ENCODE results near the gene SGCD. TPM values are rescaled to one million over a fixed set of nuclear protein-coding genes. Genes with fewer than 3 reads are reported as not detected.

Gene SGCD
- total RNA-seq, 1 experiment from 2014 or later: not detected

DNA sequence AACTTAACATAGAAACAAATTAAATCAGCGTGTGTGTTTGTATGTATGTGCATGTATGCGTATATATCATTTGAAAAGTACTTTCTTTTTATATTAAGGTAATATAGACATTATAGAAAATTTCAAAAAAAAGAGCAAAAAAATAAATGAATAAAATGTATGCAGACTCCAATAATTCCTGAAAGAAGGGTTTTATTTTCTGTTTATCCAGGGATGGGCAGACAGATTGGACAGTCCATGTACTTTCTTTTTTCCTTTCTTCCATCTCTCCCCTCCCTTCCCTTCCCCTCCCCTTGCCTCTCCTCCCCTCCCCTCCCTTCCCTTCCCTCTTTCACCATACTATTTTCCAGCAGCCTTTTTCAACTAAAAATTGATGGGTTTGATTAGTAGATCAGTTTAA is 123.8 kb downstream of the SGCD start:
- Histone ChIP-seq H3K4me3 (replicated peaks in 1 of 2; ENCODE audit: low read depth in 1 of 2, low read length in 2 of 2) (no peak overlapping the region), H3K9me3 (ENCODE audit: control insufficient read depth in 1 of 2, insufficient read depth in 1 of 2, low read depth in 1 of 2, low read length in 2 of 2) (no peaks in the 10 kb centered on the region; a peak in 1 of 4 replicates), H4K20me1 (ENCODE audit: insufficient read depth) (no peaks in the 10 kb centered on the region), H2AFZ (ENCODE audit: low read depth, low read length, poor library complexity, severe bottlenecking) (no peak overlapping the region), H3K9ac (ENCODE audit: low read length) (no peak overlapping the region), H3K27me3 (ENCODE audit: insufficient read depth, low read length) (no peaks in the 10 kb centered on the region), H3K79me2 (ENCODE audit: insufficient read depth, low read length) (no peaks in the 10 kb centered on the region), H3K36me3 (ENCODE audit: control insufficient read depth in 1 of 2, insufficient read depth in 2 of 2, low read length in 2 of 2) (no peaks in the 10 kb centered on the region), H3K27ac (ENCODE audit: low read depth, low read length) (no peak overlapping the region), H3K4me1 (ENCODE audit: control insufficient read depth in 1 of 2, insufficient read depth in 2 of 2, low read length in 2 of 2) (no peaks in the 10 kb centered on the region), H3K4me2 (ENCODE audit: low read length) (no peak overlapping the region), H3K9me2 (ENCODE audit: insufficient read depth) (no peaks in the 10 kb centered on the region)
- TF ChIP-seq, protein P1, sequence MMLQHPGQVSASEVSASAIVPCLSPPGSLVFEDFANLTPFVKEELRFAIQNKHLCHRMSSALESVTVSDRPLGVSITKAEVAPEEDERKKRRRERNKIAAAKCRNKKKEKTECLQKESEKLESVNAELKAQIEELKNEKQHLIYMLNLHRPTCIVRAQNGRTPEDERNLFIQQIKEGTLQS (IDR thresholded peaks at IDR 0.05): no peak
- POLR2A ChIA-PET: no interaction called here
- no peak for ATAC-seq
- CTCF ChIA-PET: no interaction called here
- BruUV-seq (replicated peaks): no TSS peak
- RAD21 ChIA-PET (ENCODE audit: low non-redundant PET in 1 of 2, low total read pairs in 2 of 2, uncharacterized antibody in 2 of 2, unreplicated experiment in 2 of 2): no interaction called here
- no peak for DNase-seq (ENCODE audit: low read depth, low spot score)
- intact Hi-C loops (cut with micrococcal nuclease): no loop called here

DNA sequence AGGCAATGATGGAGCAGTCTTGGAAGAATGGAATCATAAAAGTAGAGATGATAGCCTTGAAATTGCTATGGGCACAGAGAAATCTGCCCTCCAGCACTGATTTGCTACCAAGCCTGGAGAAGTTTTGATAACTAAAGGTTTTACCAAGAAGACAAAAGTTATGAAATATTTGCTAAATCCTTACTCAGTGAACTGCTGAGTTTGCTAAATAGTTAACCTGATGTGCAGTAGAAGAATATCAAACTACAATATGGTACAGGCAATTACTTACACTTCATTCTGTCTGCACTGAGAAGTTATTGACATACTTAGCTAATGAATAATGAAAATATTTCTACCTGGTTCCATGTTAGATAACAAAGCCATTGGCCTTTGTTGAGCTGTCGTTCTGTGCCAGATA is 124.5 kb downstream of the SGCD start:
- no peak overlapping the region for H3K9ac ChIP-seq (ENCODE audit: low read length)
- no peak overlapping the region for H3K4me3 ChIP-seq (replicated peaks in 1 of 2; ENCODE audit: low read depth in 1 of 2, low read length in 2 of 2)
- no peak overlapping the region for H3K27ac ChIP-seq (ENCODE audit: low read depth, low read length)
- H3K4me1 ChIP-seq (ENCODE audit: control insufficient read depth in 1 of 2, insufficient read depth in 2 of 2, low read length in 2 of 2): no peaks in the 10 kb centered on the region
- CTCF ChIA-PET: no interaction called here
- H4K20me1 ChIP-seq (ENCODE audit: insufficient read depth): no peaks in the 10 kb centered on the region
- RAD21 ChIA-PET (ENCODE audit: low non-redundant PET in 1 of 2, low total read pairs in 2 of 2, uncharacterized antibody in 2 of 2, unreplicated experiment in 2 of 2): no interaction called here
- no peaks in the 10 kb centered on the region for H3K27me3 ChIP-seq (ENCODE audit: insufficient read depth, low read length)
- H3K9me3 ChIP-seq (ENCODE audit: control insufficient read depth in 1 of 2, insufficient read depth in 1 of 2, low read depth in 1 of 2, low read length in 2 of 2): no peaks in the 10 kb centered on the region; a peak in 1 of 4 replicates
- H3K9me2 ChIP-seq (ENCODE audit: insufficient read depth): no peaks in the 10 kb centered on the region
- H3K4me2 ChIP-seq (ENCODE audit: low read length): no peak overlapping the region
- no peaks in the 10 kb centered on the region for H3K79me2 ChIP-seq (ENCODE audit: insufficient read depth, low read length)
- BruUV-seq (replicated peaks): no TSS peak
- DNase-seq (ENCODE audit: low read depth, low spot score) (no peak), ATAC-seq (no peak)
- POLR2A ChIA-PET: no interaction called here
- no peak for TF ChIP-seq SIN3A (IDR thresholded peaks at IDR 0.05; ENCODE audit: low read depth)
- TF ChIP-seq CBX3 (IDR thresholded peaks at IDR 0.05; ENCODE audit: low read depth): no peak
- no peak for TF ChIP-seq ZFX (IDR thresholded peaks at IDR 0.05)
- no peak for TF ChIP-seq ZNF274 (IDR thresholded peaks at IDR 0.05; ENCODE audit: low read depth, low read length)
- TF ChIP-seq, protein P2, sequence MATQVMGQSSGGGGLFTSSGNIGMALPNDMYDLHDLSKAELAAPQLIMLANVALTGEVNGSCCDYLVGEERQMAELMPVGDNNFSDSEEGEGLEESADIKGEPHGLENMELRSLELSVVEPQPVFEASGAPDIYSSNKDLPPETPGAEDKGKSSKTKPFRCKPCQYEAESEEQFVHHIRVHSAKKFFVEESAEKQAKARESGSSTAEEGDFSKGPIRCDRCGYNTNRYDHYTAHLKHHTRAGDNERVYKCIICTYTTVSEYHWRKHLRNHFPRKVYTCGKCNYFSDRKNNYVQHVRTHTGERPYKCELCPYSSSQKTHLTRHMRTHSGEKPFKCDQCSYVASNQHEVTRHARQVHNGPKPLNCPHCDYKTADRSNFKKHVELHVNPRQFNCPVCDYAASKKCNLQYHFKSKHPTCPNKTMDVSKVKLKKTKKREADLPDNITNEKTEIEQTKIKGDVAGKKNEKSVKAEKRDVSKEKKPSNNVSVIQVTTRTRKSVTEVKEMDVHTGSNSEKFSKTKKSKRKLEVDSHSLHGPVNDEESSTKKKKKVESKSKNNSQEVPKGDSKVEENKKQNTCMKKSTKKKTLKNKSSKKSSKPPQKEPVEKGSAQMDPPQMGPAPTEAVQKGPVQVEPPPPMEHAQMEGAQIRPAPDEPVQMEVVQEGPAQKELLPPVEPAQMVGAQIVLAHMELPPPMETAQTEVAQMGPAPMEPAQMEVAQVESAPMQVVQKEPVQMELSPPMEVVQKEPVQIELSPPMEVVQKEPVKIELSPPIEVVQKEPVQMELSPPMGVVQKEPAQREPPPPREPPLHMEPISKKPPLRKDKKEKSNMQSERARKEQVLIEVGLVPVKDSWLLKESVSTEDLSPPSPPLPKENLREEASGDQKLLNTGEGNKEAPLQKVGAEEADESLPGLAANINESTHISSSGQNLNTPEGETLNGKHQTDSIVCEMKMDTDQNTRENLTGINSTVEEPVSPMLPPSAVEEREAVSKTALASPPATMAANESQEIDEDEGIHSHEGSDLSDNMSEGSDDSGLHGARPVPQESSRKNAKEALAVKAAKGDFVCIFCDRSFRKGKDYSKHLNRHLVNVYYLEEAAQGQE (IDR thresholded peaks at IDR 0.05; ENCODE audit: low read depth): no peak
- no peak for TF ChIP-seq ELF1 (IDR thresholded peaks at IDR 0.05; ENCODE audit: borderline replicate concordance, low read depth)
- TF ChIP-seq, protein P3, sequence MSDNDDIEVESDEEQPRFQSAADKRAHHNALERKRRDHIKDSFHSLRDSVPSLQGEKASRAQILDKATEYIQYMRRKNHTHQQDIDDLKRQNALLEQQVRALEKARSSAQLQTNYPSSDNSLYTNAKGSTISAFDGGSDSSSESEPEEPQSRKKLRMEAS (IDR thresholded peaks at IDR 0.05): no peak
- no peak for TF ChIP-seq POLR2AphosphoS5 (IDR thresholded peaks at IDR 0.05; ENCODE audit: low read depth, low read length)
- TF ChIP-seq POLR2A (IDR thresholded peaks at IDR 0.05; ENCODE audit: borderline replicate concordance, extremely low read depth, insufficient read depth, insufficient read length): no peak
- TF ChIP-seq, protein P1 (IDR thresholded peaks at IDR 0.05): no peak
- no peak for TF ChIP-seq EZH2phosphoT487 (IDR thresholded peaks at IDR 0.05; ENCODE audit: borderline replicate concordance)
- TF ChIP-seq, protein P4, sequence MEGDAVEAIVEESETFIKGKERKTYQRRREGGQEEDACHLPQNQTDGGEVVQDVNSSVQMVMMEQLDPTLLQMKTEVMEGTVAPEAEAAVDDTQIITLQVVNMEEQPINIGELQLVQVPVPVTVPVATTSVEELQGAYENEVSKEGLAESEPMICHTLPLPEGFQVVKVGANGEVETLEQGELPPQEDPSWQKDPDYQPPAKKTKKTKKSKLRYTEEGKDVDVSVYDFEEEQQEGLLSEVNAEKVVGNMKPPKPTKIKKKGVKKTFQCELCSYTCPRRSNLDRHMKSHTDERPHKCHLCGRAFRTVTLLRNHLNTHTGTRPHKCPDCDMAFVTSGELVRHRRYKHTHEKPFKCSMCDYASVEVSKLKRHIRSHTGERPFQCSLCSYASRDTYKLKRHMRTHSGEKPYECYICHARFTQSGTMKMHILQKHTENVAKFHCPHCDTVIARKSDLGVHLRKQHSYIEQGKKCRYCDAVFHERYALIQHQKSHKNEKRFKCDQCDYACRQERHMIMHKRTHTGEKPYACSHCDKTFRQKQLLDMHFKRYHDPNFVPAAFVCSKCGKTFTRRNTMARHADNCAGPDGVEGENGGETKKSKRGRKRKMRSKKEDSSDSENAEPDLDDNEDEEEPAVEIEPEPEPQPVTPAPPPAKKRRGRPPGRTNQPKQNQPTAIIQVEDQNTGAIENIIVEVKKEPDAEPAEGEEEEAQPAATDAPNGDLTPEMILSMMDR (IDR thresholded peaks at IDR 0.05 in 2 of 3, conservative IDR thresholded peaks at IDR 0.05 in 1 of 3; ENCODE audit: borderline replicate concordance in 1 of 3, insufficient read depth in 1 of 3, low read depth in 2 of 3, low read length in 2 of 3): no peak
- no peak for TF ChIP-seq FOSL1 (IDR thresholded peaks at IDR 0.05; ENCODE audit: low read depth)
- intact Hi-C loops (cut with micrococcal nuclease): no loop called here
- no peaks in the 10 kb centered on the region for H3K36me3 ChIP-seq (ENCODE audit: control insufficient read depth in 1 of 2, insufficient read depth in 2 of 2, low read length in 2 of 2)
- H2AFZ ChIP-seq (ENCODE audit: low read depth, low read length, poor library complexity, severe bottlenecking): no peak overlapping the region

All from HCT116 (cell line).